Mesothelial cell of epicardium (in vitro differentiated cells): ENCODE measurements around the gene ADGRG6. TPM values are rescaled to one million over a fixed set of nuclear protein-coding genes. Genes with fewer than 3 reads are reported as not detected.
"Not testable (repeated sequence)": the region's sequence is repeated elsewhere in the genome, so short reads cannot be mapped to it uniquely, and the experiment has no call there.

Source experiments
- DNase-seq, 2 experiments: peaks; one replicate each; pipeline ENCODE4 v3.0.0; 2021; ENCODE audit warnings: low spot score in 2 of 2; ENCODE audit not compliant: unreplicated experiment in 2 of 2
- H3K27ac Mint-ChIP-seq: 2 replicates; pipeline ENCODE4 v1.8.0; 2021; ENCODE audit warnings: mixed read lengths
- H3K27me3 Mint-ChIP-seq: 2 replicates; pipeline ENCODE4 v1.8.0; 2021; ENCODE audit warnings: low read depth, mixed read lengths
- H3K36me3 Mint-ChIP-seq: 2 replicates; pipeline ENCODE4 v1.8.0; 2021; ENCODE audit warnings: mixed read lengths
- H3K4me1 Mint-ChIP-seq: 2 replicates; pipeline ENCODE4 v1.8.0; 2021; ENCODE audit warnings: mixed read lengths
- H3K4me3 Mint-ChIP-seq: 2 replicates; pipeline ENCODE4 v1.8.0; 2021; ENCODE audit warnings: mild to moderate bottlenecking, moderate library complexity, mixed read lengths
- H3K9me3 Mint-ChIP-seq: 2 replicates; pipeline ENCODE4 v1.8.0; 2021; ENCODE audit warnings: mixed read lengths
- CTCF ChIP-seq: fragments of 200-600 bp; sonication (generic); IDR thresholded peaks from one replicate; pipeline ENCODE4 v1.5.0; 2021; ENCODE audit warnings: antibody characterized with exemption; ENCODE audit not compliant: unreplicated experiment
- total RNA-seq: library from RNA; stranded (reverse); gene quantifications from 3 replicates; pipeline ENCODE4 v1.2.1, GENCODE V29; 2021

Gene ADGRG6
- total RNA-seq, 1 donor from 2014 or later = 36.6 TPM

- Mint-ChIP-seq H3K27ac (no peak overlapping the region), H3K27me3 (no peaks in the 10 kb centered on the region), H3K4me3 (no peak overlapping the region), H3K9me3 (no peaks in the 10 kb centered on the region), H3K4me1 (no peaks in the 10 kb centered on the region), H3K36me3 (peaks cover 9% of the 10 kb centered on the region)
- DNase-seq = no peak
- TF ChIP-seq CTCF = no peak
Measured at GRCh38 chr6:142452993-142453392, 151.2 kb downstream of the ADGRG6 start.

GRCh38 chr6:142454196-142454595, 152.4 kb downstream of the ADGRG6 start:
- H3K27ac Mint-ChIP-seq, DNase-seq, H3K4me1 Mint-ChIP-seq, H3K27me3 Mint-ChIP-seq, H3K9me3 Mint-ChIP-seq, H3K4me3 Mint-ChIP-seq, H3K36me3 Mint-ChIP-seq: not testable (repeated sequence)

GRCh38 chr6:142454848-142455247, 153.0 kb downstream of the ADGRG6 start:
- not testable (repeated sequence) for H3K27me3 Mint-ChIP-seq, DNase-seq, H3K4me3 Mint-ChIP-seq

GRCh38 chr6:142455957-142456589, 154.3 kb downstream of the ADGRG6 start:
- DNase-seq = no peak
- Mint-ChIP-seq H3K4me3 (no peak overlapping the region), H3K4me1 (no peaks in the 10 kb centered on the region), H3K9me3 (no peaks in the 10 kb centered on the region), H3K27me3 (no peaks in the 10 kb centered on the region), H3K36me3 (peaks cover 2% of the 10 kb centered on the region), H3K27ac (no peak overlapping the region)
- TF ChIP-seq CTCF = no peak

More at GRCh38 chr6:142454848-142455247, 153.0 kb downstream of the ADGRG6 start:
- H3K36me3 Mint-ChIP-seq, H3K4me1 Mint-ChIP-seq, H3K9me3 Mint-ChIP-seq, H3K27ac Mint-ChIP-seq: not testable (repeated sequence)

GRCh38 chr6:142457638-142458406, 156.0 kb downstream of the ADGRG6 start:
- TF ChIP-seq CTCF = no peak
- Mint-ChIP-seq H3K27me3 (no peaks in the 10 kb centered on the region), H3K4me3 (no peak overlapping the region), H3K36me3 (peaks cover 2% of the 10 kb centered on the region), H3K9me3 (peaks cover 4% of the 10 kb centered on the region), H3K4me1 (no peaks in the 10 kb centered on the region), H3K27ac (no peak overlapping the region)
- no peak for DNase-seq

- Mint-ChIP-seq H3K27ac (no peak overlapping the region), H3K4me3 (no peak overlapping the region), H3K9me3 (peaks cover 8% of the 10 kb centered on the region), H3K27me3 (no peaks in the 10 kb centered on the region), H3K36me3 (peaks cover 2% of the 10 kb centered on the region), H3K4me1 (no peaks in the 10 kb centered on the region)
- no peak for DNase-seq
- no peak for TF ChIP-seq CTCF
Measured at GRCh38 chr6:142458836-142459235, 157.0 kb downstream of the ADGRG6 start.
